GM12878 (cell line): ENCODE measurements around the gene ME3. TPM values are rescaled to one million over a fixed set of nuclear protein-coding genes. Genes with fewer than 3 reads are reported as not detected.
A peak's percentile ranks its signal among the peaks of the same experiment; 100 is the strongest.

Source experiments
- ASH2L ChIP-seq: fragments of 300-600, 200-600 bp; sonication (generic); IDR thresholded peaks from 2 replicates; pipeline ENCODE4 v1.6.1; 2017; ENCODE audit warnings: low read depth, mild to moderate bottlenecking, borderline replicate concordance
- BMI1 ChIP-seq: fragments of 450-650 bp; IDR thresholded peaks from 2 replicates; pipeline ENCODE4 v1.6.1; 2016; ENCODE audit warnings: mild to moderate bottlenecking, moderate library complexity, borderline replicate concordance
- CBX5 ChIP-seq: sonication (generic); IDR thresholded peaks from 2 replicates; pipeline ENCODE4 v1.6.1; 2016; ENCODE audit warnings: low read depth, moderate library complexity, mild to moderate bottlenecking, inconsistent platforms
- DPF2 ChIP-seq: fragments of 450-650 bp; IDR thresholded peaks from 2 replicates; pipeline ENCODE4 v1.6.1; 2017; ENCODE audit warnings: mild to moderate bottlenecking
- EP300 ChIP-seq, 2 experiments: fragments of 150-350 bp in 1 of 2; IDR thresholded peaks; 2 replicates each; pipeline ENCODE4 v1.6.1; 2011 to 2012; ENCODE audit warnings: low read depth in 2 of 2, low read length in 2 of 2, borderline replicate concordance in 1 of 2, improper control_type of control experiment in 1 of 2, inconsistent platforms in 1 of 2; ENCODE audit not compliant: control insufficient read depth in 1 of 2
- HCFC1 ChIP-seq: fragments of 150-350 bp; IDR thresholded peaks from 2 replicates; pipeline ENCODE4 v1.6.1; 2014; ENCODE audit warnings: low read length
- HDAC2 ChIP-seq: fragments of 200-600 bp; sonication (generic); IDR thresholded peaks from 2 replicates; pipeline ENCODE4 v1.6.1; 2017
- IRF4 ChIP-seq: IDR thresholded peaks from 2 replicates; pipeline ENCODE4 v1.6.1; 2011; ENCODE audit warnings: low read depth, low read length
- KAT2A ChIP-seq: conservative IDR thresholded peaks from 2 replicates; pipeline ENCODE4 v1.6.1; 2011; ENCODE audit warnings: low read depth, low read length; ENCODE audit not compliant: control insufficient read depth
- NFYA ChIP-seq: IDR thresholded peaks from 2 replicates; pipeline ENCODE4 v1.6.1; 2011; ENCODE audit warnings: low read depth, mild to moderate bottlenecking, low read length, improper control_type of control experiment, borderline replicate concordance
- PML ChIP-seq: IDR thresholded peaks from 2 replicates; pipeline ENCODE4 v1.6.1; 2012; ENCODE audit warnings: low read length, inconsistent platforms
- POLR2A ChIP-seq: IDR thresholded peaks from 2 replicates; pipeline ENCODE4 v1.6.1; 2011; ENCODE audit warnings: low read depth, mild to moderate bottlenecking, low read length
- RUNX3 ChIP-seq: IDR thresholded peaks from 2 replicates; pipeline ENCODE4 v1.6.1; 2012; ENCODE audit warnings: low read length, inconsistent platforms
- STAT1 ChIP-seq: fragments of 450-650 bp; conservative IDR thresholded peaks from 2 replicates; pipeline ENCODE4 v1.6.1; 2014; ENCODE audit warnings: antibody characterized with exemption, mild to moderate bottlenecking
- ZNF207 ChIP-seq: fragments of 450-650 bp; IDR thresholded peaks from 2 replicates; pipeline ENCODE4 v1.6.1; 2014; ENCODE audit warnings: antibody characterized with exemption, mild to moderate bottlenecking, borderline replicate concordance
- polyA plus RNA-seq, 11 experiments: library from polyadenylated mRNA; depleted of rRNA in 4 of 11; unstranded in 6 of 11; stranded (reverse) in 5 of 11; fragments of >200 nt; fragmentation: Nextera tagmentation in 4 of 11; fragmentation: Illumina TruSeq in 1 of 11; extraction: Ambion mirVana in 4 of 11; extraction: Trizol in 1 of 11; gene quantifications; 1 replicate in 1 of 11; 2 replicates in 10 of 11; pipeline versions ENCODE4 v1.2.1 to v1.2.3, GENCODE V29; 2011 to 2016; ENCODE audit warnings: inconsistent platforms in 2 of 11, missing spikeins in 2 of 11, low read depth in 1 of 11
- total RNA-seq, 4 experiments: library from RNA; depleted of rRNA in 3 of 4; stranded (reverse); fragments of >200 nt in 3 of 4; fragmentation: Illumina TruSeq in 1 of 4; extraction: Trizol in 1 of 4; gene quantifications; 2 replicates each; pipeline versions ENCODE4 v1.2.1 to v1.2.3, GENCODE V29; 2013 to 2021
- TF ChIP-seq, protein P1 (sequence below): IDR thresholded peaks from 2 replicates; pipeline ENCODE4 v1.6.1; 2012; ENCODE audit warnings: improper control_type of control experiment, low read depth, low read length; ENCODE audit not compliant: insufficient replicate concordance
- TF ChIP-seq, protein P2 (sequence below): IDR thresholded peaks from 2 replicates; pipeline ENCODE4 v1.6.1; 2012; ENCODE audit warnings: low read depth, low read length, improper control_type of control experiment
- TF ChIP-seq, protein P3 (sequence below): fragments of 450-650 bp; IDR thresholded peaks from 2 replicates; pipeline ENCODE4 v1.6.1; 2017; ENCODE audit warnings: mild to moderate bottlenecking, moderate library complexity
- TF ChIP-seq, protein P4 (sequence below): fragments of 150-350 bp; IDR thresholded peaks from 2 replicates; pipeline ENCODE4 v1.6.1; 2014; ENCODE audit warnings: mild to moderate bottlenecking, low read depth, low read length

Gene ME3
- total and polyA plus RNA-seq, 10 of the 15 experiments (the other 5 are each of a cell fraction or from before 2014, with no cell fraction given) = 0.06 to 0.40 (median 0.19) TPM; not detected in 2

DNA sequence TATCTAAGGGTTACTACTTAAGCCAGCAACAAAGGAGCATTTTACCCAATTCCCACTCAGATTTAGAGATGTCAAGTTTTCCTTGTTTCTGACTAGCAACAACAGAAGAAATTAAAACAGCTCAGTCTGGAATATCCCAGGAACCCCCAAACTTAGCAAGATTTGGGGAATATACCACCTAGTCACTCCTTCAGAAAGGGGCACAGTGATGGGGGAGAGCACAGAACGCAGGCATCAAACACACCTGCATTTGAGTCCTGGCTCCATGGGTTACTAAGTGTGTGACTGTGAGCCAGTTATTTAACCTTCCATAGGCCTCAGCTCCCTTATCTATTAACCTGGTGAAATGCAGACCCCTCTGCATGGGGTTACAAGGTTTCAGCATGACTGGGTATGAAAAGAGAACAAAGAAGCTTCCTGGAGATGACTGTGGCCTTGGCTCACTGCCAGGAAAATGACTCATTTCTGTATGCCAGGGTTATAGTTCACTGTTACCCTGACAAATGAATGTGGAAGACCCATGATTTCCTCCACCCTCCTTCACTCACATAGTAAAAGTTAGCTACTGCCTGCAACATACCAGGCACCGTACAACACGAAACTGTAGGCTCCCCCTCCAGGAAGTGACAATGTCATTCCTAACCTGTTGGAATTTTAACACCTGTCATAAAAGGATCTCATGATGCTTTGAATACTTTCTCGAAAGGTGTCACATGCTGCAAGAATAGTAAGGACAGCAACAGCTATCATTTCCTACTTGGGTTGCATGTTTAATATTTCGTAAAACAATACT lies 79.6 kb downstream of the ME3 start (continued):
- TF ChIP-seq, protein P1, sequence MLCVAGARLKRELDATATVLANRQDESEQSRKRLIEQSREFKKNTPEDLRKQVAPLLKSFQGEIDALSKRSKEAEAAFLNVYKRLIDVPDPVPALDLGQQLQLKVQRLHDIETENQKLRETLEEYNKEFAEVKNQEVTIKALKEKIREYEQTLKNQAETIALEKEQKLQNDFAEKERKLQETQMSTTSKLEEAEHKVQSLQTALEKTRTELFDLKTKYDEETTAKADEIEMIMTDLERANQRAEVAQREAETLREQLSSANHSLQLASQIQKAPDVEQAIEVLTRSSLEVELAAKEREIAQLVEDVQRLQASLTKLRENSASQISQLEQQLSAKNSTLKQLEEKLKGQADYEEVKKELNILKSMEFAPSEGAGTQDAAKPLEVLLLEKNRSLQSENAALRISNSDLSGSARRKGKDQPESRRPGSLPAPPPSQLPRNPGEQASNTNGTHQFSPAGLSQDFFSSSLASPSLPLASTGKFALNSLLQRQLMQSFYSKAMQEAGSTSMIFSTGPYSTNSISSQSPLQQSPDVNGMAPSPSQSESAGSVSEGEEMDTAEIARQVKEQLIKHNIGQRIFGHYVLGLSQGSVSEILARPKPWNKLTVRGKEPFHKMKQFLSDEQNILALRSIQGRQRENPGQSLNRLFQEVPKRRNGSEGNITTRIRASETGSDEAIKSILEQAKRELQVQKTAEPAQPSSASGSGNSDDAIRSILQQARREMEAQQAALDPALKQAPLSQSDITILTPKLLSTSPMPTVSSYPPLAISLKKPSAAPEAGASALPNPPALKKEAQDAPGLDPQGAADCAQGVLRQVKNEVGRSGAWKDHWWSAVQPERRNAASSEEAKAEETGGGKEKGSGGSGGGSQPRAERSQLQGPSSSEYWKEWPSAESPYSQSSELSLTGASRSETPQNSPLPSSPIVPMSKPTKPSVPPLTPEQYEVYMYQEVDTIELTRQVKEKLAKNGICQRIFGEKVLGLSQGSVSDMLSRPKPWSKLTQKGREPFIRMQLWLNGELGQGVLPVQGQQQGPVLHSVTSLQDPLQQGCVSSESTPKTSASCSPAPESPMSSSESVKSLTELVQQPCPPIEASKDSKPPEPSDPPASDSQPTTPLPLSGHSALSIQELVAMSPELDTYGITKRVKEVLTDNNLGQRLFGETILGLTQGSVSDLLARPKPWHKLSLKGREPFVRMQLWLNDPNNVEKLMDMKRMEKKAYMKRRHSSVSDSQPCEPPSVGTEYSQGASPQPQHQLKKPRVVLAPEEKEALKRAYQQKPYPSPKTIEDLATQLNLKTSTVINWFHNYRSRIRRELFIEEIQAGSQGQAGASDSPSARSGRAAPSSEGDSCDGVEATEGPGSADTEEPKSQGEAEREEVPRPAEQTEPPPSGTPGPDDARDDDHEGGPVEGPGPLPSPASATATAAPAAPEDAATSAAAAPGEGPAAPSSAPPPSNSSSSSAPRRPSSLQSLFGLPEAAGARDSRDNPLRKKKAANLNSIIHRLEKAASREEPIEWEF = no peak
- 0 out of 2 replicates have a peak, but pooled peaks have one; percentile 62 for TF ChIP-seq STAT1
- TF ChIP-seq, protein P2, sequence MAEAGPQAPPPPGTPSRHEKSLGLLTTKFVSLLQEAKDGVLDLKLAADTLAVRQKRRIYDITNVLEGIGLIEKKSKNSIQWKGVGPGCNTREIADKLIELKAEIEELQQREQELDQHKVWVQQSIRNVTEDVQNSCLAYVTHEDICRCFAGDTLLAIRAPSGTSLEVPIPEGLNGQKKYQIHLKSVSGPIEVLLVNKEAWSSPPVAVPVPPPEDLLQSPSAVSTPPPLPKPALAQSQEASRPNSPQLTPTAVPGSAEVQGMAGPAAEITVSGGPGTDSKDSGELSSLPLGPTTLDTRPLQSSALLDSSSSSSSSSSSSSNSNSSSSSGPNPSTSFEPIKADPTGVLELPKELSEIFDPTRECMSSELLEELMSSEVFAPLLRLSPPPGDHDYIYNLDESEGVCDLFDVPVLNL = no peak
- TF ChIP-seq PML = no peak
- no peak for TF ChIP-seq ZNF207
- TF ChIP-seq HCFC1 = peak; percentile 14; the same call in 1 of the 2 replicates
- no peak for TF ChIP-seq ASH2L
- TF ChIP-seq, protein P3, sequence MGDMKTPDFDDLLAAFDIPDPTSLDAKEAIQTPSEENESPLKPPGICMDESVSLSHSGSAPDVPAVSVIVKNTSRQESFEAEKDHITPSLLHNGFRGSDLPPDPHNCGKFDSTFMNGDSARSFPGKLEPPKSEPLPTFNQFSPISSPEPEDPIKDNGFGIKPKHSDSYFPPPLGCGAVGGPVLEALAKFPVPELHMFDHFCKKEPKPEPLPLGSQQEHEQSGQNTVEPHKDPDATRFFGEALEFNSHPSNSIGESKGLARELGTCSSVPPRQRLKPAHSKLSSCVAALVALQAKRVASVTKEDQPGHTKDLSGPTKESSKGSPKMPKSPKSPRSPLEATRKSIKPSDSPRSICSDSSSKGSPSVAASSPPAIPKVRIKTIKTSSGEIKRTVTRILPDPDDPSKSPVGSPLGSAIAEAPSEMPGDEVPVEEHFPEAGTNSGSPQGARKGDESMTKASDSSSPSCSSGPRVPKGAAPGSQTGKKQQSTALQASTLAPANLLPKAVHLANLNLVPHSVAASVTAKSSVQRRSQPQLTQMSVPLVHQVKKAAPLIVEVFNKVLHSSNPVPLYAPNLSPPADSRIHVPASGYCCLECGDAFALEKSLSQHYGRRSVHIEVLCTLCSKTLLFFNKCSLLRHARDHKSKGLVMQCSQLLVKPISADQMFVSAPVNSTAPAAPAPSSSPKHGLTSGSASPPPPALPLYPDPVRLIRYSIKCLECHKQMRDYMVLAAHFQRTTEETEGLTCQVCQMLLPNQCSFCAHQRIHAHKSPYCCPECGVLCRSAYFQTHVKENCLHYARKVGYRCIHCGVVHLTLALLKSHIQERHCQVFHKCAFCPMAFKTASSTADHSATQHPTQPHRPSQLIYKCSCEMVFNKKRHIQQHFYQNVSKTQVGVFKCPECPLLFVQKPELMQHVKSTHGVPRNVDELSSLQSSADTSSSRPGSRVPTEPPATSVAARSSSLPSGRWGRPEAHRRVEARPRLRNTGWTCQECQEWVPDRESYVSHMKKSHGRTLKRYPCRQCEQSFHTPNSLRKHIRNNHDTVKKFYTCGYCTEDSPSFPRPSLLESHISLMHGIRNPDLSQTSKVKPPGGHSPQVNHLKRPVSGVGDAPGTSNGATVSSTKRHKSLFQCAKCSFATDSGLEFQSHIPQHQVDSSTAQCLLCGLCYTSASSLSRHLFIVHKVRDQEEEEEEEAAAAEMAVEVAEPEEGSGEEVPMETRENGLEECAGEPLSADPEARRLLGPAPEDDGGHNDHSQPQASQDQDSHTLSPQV = no peak
- TF ChIP-seq KAT2A = no peak
- TF ChIP-seq RUNX3 = peak; percentile 76
- peak; percentile 73 to 94 for TF ChIP-seq EP300 (IDR thresholded peaks at IDR 0.05; ENCODE audit: borderline replicate concordance in 1 of 2, control insufficient read depth in 1 of 2, low read depth in 2 of 2, low read length in 2 of 2)
- TF ChIP-seq POLR2A = no peak
- TF ChIP-seq NFYA = no peak
- no peak for TF ChIP-seq HDAC2
- TF ChIP-seq, protein P4, sequence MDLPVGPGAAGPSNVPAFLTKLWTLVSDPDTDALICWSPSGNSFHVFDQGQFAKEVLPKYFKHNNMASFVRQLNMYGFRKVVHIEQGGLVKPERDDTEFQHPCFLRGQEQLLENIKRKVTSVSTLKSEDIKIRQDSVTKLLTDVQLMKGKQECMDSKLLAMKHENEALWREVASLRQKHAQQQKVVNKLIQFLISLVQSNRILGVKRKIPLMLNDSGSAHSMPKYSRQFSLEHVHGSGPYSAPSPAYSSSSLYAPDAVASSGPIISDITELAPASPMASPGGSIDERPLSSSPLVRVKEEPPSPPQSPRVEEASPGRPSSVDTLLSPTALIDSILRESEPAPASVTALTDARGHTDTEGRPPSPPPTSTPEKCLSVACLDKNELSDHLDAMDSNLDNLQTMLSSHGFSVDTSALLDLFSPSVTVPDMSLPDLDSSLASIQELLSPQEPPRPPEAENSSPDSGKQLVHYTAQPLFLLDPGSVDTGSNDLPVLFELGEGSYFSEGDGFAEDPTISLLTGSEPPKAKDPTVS = no peak
- peak; percentile 78 for TF ChIP-seq BMI1
- TF ChIP-seq IRF4 = peak; percentile 96
- peak; percentile 98 for TF ChIP-seq DPF2
- no peak; the same call in 1 of the 2 replicates for TF ChIP-seq CBX5
